A673 (cell line): Measurements from ENCODE around the gene CRADD.

ENCODE experiments used
- CTCF ChIP-seq: fragments of 300-800, 200-600 bp; sonication (generic); conservative IDR thresholded peaks from 2 replicates; pipeline ENCODE4 v1.5.1; 2017; ENCODE audit warnings: low read depth, mild to moderate bottlenecking, antibody characterized with exemption, low read length, moderate library complexity, mixed read lengths
- EZH2 ChIP-seq: fragments of 200-600 bp; sonication (generic); IDR thresholded peaks from 2 replicates; pipeline ENCODE4 v1.6.1; 2017; ENCODE audit warnings: borderline replicate concordance, low read depth, mild to moderate bottlenecking, mixed read lengths, antibody characterized with exemption, low read length; ENCODE audit not compliant: poor library complexity, severe bottlenecking

GRCh38 chr12:93870020-93870795, 193.0 kb downstream of the CRADD start:
- TF ChIP-seq CTCF: no peak
- no peak for TF ChIP-seq EZH2
